Measurements from ENCODE around the gene COQ7.
A peak's percentile ranks its signal among the peaks of the same experiment; 100 is the strongest.

Gene COQ7

DNA sequence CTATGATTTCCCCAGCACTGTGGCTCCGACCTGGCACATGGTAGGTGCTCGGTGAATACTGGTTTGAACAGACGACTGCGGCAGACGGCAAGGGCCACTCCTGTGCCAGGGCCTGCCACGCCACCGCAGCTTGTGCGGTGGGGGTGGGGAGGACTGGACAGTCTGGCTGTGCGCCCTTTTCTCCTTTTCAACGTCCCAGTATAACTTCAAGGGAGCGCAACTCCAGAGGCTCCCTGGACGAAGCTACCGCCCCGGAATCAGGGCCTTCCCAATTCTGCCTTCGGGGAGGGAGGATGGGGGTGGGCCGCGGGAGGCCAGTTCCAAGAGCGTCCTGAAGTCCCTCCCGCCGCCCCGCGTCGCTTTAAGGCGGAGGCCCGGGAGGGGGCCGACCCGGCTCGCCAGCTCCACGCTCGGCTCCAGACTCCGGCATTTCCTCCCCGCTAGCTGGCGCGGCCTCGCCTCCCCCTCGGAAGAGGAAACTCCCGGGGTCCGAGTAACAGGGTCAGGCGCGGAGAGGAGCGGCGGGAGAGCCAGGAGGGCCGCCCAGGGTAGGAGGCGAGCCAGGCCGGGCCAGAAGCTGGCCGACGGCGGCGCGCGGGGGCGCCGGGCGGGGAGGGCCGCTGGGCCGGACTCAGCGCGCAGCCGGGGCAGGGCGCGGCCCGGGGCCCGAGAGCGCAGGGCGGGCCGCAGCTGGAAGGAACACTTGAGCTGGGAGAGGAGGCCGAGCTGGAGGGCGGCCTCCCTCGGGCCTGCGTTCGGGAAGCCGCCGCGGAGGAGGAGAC, 46.4 kb downstream of the COQ7 start, which contains the start of gene ITPRIPL2:
TSS of gene ITPRIPL2 (plus strand) at position 388 of the 782 bp plus-strand sequence. CDS start 498 bp downstream, outside the sequence.
- DNase-seq, result peak; percentile 42

GRCh38 chr16:19114359-19115147, 47.1 kb downstream of the COQ7 start:
- DNase-seq, result peak; percentile 62

- no peak for DNase-seq
These were observed 48.0 kb downstream of the COQ7 start for GRCh38 chr16:19115148-19116021.

DNA sequence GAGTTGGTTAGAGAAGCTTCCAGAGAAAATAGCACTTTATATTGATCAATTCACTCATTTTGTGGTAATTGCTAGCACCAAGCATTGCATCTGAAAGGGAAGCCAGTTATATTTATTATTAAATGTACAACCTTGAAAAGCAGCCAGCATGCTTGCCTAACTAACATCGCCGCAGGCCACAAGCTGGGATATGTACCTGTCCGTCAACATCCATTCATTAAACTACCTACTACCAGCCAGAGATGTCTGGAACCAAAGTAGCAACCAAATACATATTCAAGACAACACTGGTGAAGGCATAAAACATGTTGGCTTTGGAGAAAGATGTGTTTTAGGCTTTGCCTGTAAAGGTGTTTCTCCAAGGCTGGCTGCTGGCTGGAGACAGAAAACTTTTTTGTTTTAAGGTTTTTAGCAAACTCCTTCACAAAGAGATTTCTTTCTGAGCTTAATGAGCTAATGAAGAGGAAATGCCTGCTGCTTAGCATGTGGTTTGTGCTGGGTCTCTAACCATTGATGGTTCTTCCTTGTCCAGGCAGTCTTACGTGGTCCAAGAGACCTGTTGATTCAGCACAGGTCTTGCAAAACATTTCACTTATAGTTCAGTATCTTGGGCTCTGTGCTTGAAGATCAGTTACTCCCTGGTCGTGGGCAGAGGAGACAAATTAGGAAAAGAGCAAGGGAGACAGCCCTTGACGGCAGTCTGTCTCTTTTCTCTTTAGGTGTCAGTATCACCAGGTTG, 49.5 kb downstream of the COQ7 start:
- DNase-seq, result no peak

- no peak for DNase-seq
These were observed 51.6 kb downstream of the COQ7 start for GRCh38 chr16:19118938-19119431.

DNA sequence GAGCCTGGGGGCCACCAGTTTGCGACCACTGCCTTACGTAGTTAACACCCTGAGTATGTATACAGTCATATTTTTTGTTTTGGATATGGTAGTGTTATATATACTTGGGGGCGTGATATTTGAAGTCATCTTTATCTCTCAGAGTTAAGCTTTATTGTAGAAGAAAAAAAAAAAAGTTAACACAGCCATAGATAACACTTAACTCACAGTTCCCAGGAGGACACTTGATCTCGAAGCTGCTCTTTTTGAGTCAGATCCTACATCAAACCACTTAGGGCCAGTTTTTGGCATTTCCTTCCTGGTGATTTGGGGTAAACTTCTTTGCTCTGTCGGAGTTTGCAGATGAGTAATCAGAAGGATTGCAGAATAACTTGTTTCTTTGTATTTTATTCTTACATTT, 52.1 kb downstream of the COQ7 start:
- no peak for DNase-seq

GRCh38 chr16:19123535-19124178, 56.2 kb downstream of the COQ7 start:
- DNase-seq, result peak; percentile 26

- no peak for DNase-seq
These were observed 58.9 kb downstream of the COQ7 start for GRCh38 chr16:19126300-19126699.

DNA sequence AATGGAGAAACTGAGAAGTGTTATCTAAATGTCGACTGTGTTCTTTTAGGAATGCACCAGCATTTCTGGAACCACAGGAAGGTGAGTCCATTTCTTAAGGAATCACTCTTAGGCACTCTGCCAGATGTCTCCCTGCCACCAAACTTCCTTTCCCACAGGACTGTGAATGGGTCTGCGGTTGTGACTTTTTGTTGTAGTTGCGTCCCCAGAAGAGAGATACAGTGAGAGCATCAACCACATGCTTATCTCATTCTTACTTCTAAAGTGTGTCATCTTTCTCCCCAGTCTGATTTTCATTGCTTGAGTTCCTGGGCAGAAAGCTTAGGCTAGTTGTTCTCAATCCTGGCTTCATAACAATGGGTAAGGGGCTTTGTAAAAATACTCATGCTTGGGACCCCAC, 59.8 kb downstream of the COQ7 start:
- DNase-seq, result no peak

GRCh38 chr16:19127674-19128131, 60.3 kb downstream of the COQ7 start:
- DNase-seq, result no peak

DNA sequence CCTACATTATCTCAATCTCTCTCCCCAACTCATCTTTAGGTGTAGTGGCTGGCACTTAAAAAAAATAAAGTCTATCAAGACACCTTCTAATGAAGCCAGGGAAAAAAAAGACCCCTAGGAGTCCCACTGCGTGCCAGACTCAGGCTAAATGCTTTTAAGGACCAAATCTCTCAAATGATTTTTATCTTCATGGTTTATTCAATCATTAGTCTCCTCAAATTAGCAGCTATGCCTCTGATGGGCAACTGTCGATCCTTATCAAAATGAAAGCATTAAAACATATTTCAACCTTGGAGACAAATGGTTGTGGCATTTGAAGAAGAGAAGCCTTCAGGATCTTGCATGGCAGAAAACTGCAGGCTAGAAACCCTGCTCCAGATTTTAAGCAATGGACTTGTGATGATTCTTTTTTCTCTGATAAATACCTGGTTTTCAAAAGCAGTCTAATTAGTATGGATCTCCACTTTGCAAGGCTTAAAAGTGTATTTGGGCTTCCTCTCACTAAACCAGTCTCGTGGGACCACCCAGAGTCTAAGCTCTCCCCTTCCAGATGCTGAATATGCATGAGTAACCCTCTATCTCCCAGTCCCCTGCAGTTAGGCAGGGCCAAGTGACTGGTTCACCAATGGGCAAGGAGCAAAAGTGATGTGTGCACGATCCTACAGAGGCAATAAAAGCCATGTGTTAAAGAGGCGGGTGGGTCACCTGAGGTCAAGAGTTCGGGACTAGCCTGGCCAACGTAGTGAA, 61.2 kb downstream of the COQ7 start:
- DNase-seq, result no peak
